ENCODE results near the gene EYA2.
A peak's percentile ranks its signal among the peaks of the same experiment; 100 is the strongest.
"Not testable (repeated sequence)": the region's sequence is repeated elsewhere in the genome, so short reads cannot be mapped to it uniquely, and the experiment has no call there.

The EYA2 gene

GRCh38 chr20:47195573-47195972 is 300.9 kb downstream of the EYA2 start:
- DNase-seq: no peak

GRCh38 chr20:47196091-47197081 is 301.7 kb downstream of the EYA2 start:
- DNase-seq: peak; percentile 12

DNA sequence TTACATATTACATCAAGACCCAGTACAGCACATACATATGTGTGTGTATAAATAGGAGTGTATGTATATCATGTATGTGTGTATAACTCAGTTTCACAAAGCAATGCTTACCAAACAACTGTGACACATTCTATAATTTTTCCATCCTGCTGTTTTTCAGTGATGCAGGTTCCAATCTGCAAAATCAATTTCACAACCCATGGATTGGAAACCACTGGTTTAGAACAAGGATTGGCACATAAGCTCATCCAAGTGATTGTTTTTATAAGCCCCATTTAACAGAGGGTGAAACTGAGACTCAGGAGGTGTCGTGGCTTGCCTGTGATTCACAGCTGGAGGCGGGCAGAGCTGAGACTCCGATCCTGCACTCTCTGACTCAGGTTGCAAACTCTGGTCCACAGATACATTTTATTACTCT is 303.6 kb downstream of the EYA2 start:
- no peak for DNase-seq

- no peak for DNase-seq
Measured at GRCh38 chr20:47198996-47199552, 304.4 kb downstream of the EYA2 start.

- DNase-seq: no peak
Measured at GRCh38 chr20:47201074-47201730, 306.6 kb downstream of the EYA2 start.

- DNase-seq: no peak
Measured at GRCh38 chr20:47202733-47203667, 308.4 kb downstream of the EYA2 start.

GRCh38 chr20:47204008-47204849 is 309.6 kb downstream of the EYA2 start:
- no peak for DNase-seq

DNA sequence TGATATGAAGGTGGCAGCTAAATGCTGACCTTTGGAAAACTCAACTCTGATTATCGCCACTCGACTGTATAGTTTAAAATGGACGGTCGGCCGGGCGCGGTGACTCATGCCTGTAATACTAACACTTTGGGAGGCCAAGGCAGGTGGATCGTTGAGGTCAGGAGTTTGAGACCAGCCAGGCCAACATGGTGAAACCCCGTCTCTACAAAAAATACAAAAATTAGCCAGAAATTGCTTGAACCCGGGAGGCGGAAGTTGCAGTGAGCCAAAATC is 310.1 kb downstream of the EYA2 start:
- not testable (repeated sequence) for DNase-seq

DNA sequence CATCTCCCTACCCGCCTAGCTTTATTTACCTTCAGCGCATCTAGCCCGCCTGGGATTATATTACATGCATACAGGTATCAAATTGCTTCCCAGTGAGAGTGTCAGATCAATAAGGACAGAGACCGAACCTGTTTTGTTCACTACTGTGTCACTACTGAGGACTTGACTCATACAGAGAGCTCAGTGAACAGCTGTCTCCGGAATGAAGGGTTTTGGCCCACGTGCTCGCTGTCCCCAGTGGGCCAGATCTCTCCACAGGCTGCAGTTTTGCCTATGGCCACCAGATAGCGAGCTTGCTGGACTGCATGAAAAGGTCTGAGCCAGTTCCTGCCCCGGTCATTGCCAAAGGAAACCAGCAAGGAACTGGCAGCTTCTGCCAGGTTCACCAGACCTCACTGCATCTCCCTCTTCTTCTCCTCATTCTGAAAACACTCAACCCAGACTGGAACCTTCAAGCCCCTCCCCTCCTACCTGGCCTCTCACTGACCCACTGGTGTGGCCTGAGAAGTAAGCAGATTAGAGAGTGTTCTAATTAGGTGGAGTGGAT is 311.0 kb downstream of the EYA2 start:
- no peak for DNase-seq

DNA sequence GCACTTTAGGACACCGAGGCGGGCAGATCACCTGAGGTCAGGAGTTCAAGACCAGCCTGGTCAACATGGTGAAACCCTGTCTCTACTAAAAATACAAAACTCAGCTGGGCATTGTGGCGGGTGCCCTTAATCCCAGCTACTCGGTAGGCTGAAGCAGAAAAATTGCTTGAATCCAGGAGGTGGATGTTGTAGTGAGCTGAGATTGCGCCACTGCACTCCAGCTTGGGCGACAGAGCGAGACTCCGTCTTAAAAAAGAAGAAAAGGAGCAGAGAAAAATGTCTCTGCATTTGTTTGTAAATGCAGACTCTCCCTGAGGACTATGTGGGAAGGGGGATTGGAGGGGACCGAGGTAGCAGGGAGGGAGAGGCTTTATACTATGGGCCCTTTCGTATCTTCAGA is 311.9 kb downstream of the EYA2 start:
- not testable (repeated sequence) for DNase-seq

DNA sequence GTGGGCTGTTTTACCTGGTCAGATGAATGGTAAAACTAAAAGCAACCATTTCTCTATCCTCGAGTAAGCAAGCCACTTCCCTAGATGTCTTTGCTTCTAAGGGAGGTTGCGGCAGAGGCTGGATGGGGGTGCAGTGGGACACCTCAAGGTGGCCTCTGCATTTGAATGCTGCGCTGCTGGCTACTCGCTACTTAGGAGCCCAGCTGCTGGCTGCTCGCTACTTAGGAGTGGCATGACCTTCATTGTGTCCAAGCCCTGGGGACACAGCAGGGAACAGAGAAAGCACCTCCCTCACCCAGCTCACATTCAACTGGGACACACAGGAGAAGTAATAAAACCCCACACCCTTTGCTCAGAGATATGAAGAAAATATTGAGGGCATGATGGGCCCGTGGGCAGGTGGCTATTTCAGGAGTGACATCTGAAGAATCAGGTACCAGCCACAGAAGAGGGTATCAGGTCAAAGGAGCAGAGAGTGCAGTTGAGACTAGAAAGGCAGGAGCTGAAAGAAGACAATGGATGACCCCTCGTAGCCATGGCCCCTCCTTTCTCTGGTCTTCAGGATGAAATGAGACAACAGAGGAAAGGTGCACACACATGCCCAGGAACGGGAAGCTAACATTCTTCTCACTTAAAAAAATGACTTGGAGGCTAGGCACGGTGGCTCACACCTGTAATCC is 312.5 kb downstream of the EYA2 start:
- no peak for DNase-seq

- DNase-seq: no peak
Measured at GRCh38 chr20:47208534-47209174, 314.0 kb downstream of the EYA2 start.

GRCh38 chr20:47209982-47210381 is 315.3 kb downstream of the EYA2 start:
- no peak for DNase-seq

DNA sequence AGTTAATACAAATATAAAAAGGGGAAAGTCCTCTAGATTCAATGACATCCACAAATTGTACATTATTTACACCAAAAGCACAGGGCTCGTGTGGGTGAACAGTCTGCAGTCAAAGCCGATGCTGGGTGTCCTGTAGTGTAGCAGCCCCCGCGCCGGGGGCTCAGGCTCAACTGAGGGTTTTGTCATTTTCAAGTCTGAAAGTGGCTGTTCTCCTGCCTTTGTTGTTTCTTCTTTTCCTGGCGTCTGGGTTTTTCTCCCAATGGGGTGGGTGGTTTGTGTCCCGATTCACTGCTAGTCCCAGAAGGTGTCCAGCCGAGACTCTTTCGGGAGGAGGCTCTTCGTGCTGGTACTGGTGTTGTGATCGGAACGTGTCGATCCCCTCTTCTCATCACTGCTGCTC is 315.8 kb downstream of the EYA2 start:
- DNase-seq: no peak

- no peak for DNase-seq
Measured at GRCh38 chr20:47211036-47211435, 316.4 kb downstream of the EYA2 start.

DNA sequence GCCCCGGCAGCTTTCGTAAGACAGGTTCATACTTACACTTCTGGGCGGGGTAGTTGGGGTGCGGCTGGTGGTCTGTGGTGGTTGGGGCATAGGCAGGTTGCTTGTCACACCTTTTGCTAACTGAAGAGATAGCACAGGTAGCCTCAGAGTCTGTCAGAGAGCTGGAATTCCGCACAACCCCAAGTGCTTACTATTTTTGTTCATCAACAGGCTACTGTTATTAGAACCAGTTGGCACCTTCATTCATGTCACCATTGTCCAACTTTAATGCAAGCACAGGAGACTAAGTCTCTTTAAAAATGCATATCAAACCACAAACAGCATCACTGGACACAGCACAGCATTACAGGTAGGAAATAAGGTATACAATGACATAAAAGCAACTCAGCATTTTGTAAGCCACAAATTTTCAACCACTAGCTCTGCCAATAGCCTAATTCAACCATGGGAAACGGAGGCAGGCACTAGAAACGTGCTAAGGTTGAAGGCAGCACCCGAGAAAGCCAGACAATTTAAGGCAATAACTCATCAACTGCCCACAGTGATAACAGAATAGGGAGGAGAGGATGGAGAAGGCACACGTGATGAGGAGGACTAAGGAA is 318.1 kb downstream of the EYA2 start:
- DNase-seq: no peak

- no peak for DNase-seq
Measured at GRCh38 chr20:47213966-47214365, 319.3 kb downstream of the EYA2 start.

DNA sequence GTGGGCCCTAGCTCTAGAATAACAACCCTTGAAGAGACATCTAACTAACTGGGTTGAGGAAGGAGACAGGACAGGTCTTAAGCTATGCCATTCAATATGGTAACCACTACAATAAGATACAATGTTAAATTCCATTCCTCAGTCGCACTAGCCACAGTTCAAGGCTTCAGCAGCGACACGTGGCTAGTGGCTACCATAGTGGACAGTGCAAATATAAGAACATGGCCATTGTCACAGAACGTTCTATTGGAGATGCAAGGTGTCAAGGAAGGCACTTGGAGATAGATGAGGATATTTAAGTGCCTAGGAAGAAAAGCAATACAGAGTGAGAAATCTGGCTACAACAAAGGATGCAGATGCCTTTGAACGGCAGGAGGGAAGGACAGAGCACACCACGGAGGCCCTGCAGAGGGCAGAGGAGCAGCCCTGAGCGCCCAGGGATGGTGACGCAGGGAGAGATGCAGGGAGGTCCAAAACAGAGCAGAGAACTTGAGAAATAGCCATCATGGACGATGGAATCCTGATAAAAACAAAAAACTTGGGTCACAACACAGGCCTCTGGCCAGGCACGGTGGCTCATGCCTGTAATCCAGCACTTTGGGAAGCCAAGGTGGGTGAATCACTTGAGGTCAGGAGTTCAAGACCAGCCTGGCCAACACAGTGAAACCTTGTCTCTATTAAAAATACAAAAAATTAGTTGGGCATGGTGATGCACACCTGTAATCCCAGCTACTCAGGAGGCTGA is 321.2 kb downstream of the EYA2 start:
- DNase-seq: no peak

- no peak for DNase-seq
Measured at GRCh38 chr20:47216819-47217410, 322.3 kb downstream of the EYA2 start.

Measured in NCI-H1694 (cell line).